ENCODE results near the gene ABHD5. TPM values are rescaled to one million over a fixed set of nuclear protein-coding genes. Genes with fewer than 3 reads are reported as not detected.

ABHD5 gene
- total and polyA plus RNA-seq, 2 of the 8 experiments (the other 6 are each of a cell fraction or from before 2014, with no cell fraction given), result 10.5 to 16.4 TPM

DNA sequence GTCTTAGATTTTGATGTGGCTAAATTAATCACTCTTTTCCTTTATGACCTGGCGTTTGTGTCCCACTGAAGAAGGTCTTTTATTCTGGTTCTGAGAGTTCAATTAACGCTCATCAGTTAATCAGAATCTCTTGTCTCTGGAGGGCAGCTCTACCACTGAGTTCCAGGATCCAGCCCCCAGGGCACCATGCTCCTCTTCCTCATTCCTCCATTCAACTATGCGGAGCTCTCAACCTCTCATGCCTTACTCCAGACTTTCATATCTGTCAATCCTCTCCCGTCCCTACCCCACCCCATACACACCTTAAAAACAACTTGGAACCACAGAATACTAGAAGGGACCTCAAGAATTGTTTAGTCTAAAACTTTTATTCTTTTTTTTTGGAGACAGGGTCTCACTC is 4.8 kb upstream of the ABHD5 start:
- DNase-seq (ENCODE audit: low read depth in 1 of 2, low spot score in 2 of 2) (no peak), FAIRE-seq (no peak)
- Histone ChIP-seq H3K79me2 (ENCODE audit: control insufficient read depth in 1 of 2, insufficient read depth in 2 of 2, low read length in 2 of 2) (no peaks in the 10 kb centered on the region; a peak in 1 of 4 replicates), H2BK15ac (ENCODE audit: low read length) (no peak overlapping the region), H2BK12ac (ENCODE audit: low read depth, low read length) (no peak overlapping the region), H3K9ac (replicated peaks in 1 of 4; ENCODE audit: extremely low read depth in 1 of 4, low read depth in 3 of 4, low read length in 3 of 4) (no peak overlapping the region), H3K27ac (ENCODE audit: low read depth, low read length) (no peak overlapping the region), H2AFZ (ENCODE audit: low read length) (no peak overlapping the region), H3K23ac (ENCODE audit: insufficient read length) (no peak overlapping the region), H3K79me1 (ENCODE audit: low read depth, low read length) (no peaks in the 10 kb centered on the region), H3K27me3 (replicated peaks in 1 of 4; ENCODE audit: control insufficient read depth in 3 of 4, extremely low read depth in 1 of 4, insufficient read depth in 3 of 4, low read length in 3 of 4) (no peaks in the 10 kb centered on the region), H3K9me3 (ENCODE audit: insufficient read depth in 2 of 2, low read depth in 1 of 2, low read length in 1 of 2) (no peaks in the 10 kb centered on the region), H3K56ac (replicated peaks; ENCODE audit: insufficient read length, low read depth, low read length) (no peak overlapping the region), H2BK5ac (ENCODE audit: low read depth, low read length) (no peak overlapping the region), H2AK5ac (ENCODE audit: low read depth, low read length) (no peak overlapping the region), H3K14ac (ENCODE audit: insufficient read length) (no peak overlapping the region), H3K4me1 (replicated peaks in 1 of 4; ENCODE audit: control insufficient read depth in 3 of 4, insufficient read depth in 4 of 4, low read length in 3 of 4) (no peaks in the 10 kb centered on the region; a peak in 3 of 7 replicates), H3K4ac (replicated peaks; ENCODE audit: insufficient read length, low read depth, low read length) (no peak overlapping the region), H3K4me2 (ENCODE audit: insufficient read depth in 1 of 2, low read depth in 2 of 2, low read length in 2 of 2) (no peak overlapping the region), H4K91ac (replicated peaks; ENCODE audit: insufficient read length, low read length) (no peak overlapping the region), H4K5ac (ENCODE audit: insufficient read length, low read depth, low read length) (no peak overlapping the region), H4K8ac (ENCODE audit: extremely low read depth, insufficient read depth, low read length) (no peak overlapping the region), H2BK120ac (replicated peaks; ENCODE audit: low read depth, low read length) (no peak overlapping the region), H3K23me2 (ENCODE audit: low read depth, low read length) (peaks cover 2% of the 10 kb centered on the region; the same call in 1 of the 2 replicates), H4K20me1 (replicated peaks in 1 of 2; ENCODE audit: control insufficient read depth in 1 of 2, insufficient read depth in 2 of 2, low read length in 2 of 2) (no peaks in the 10 kb centered on the region), H3K18ac (ENCODE audit: extremely low read depth, low read length) (no peak overlapping the region), H3K36me3 (ENCODE audit: control insufficient read depth in 2 of 4, insufficient read depth in 4 of 4, low read length in 3 of 4) (no peaks in the 10 kb centered on the region), H2BK20ac (ENCODE audit: low read length) (no peak overlapping the region), H3K4me3 (ENCODE audit: extremely low read depth in 1 of 4, insufficient read depth in 2 of 4, low read depth in 3 of 4, low read length in 4 of 4) (no peak overlapping the region)
- TF ChIP-seq TEAD4 (IDR thresholded peaks at IDR 0.05; ENCODE audit: low read depth, low read length), result no peak
- TF ChIP-seq PHF8 (conservative IDR thresholded peaks at IDR 0.05; ENCODE audit: low read depth, low read length), result no peak
- no peak for TF ChIP-seq NRF1 (IDR thresholded peaks at IDR 0.05; ENCODE audit: low read depth, low read length)
- TF ChIP-seq JUN (IDR thresholded peaks at IDR 0.05; ENCODE audit: low read depth, low read length), result no peak
- TF ChIP-seq HDAC6 (IDR thresholded peaks at IDR 0.05; ENCODE audit: low read depth, low read length), result no peak
- TF ChIP-seq BACH1 (IDR thresholded peaks at IDR 0.05; ENCODE audit: low read length), result no peak
- no peak for TF ChIP-seq ATF2 (IDR thresholded peaks at IDR 0.05; ENCODE audit: low read length)
- TF ChIP-seq KDM4A (IDR thresholded peaks at IDR 0.05; ENCODE audit: low read depth, low read length, severe bottlenecking), result no peak
- TF ChIP-seq TBP (IDR thresholded peaks at IDR 0.05; ENCODE audit: low read depth, low read length), result no peak
- no peak for TF ChIP-seq POLR2A (IDR thresholded peaks at IDR 0.05; ENCODE audit: control extremely low read depth in 1 of 2, low read depth in 2 of 2, low read length in 2 of 2)
- no peak for TF ChIP-seq KDM1A (IDR thresholded peaks at IDR 0.05; ENCODE audit: borderline replicate concordance, low read length)
- no peak for TF ChIP-seq NANOG (IDR thresholded peaks at IDR 0.05; ENCODE audit: insufficient read depth, low read depth, low read length, poor library complexity, severe bottlenecking)
- TF ChIP-seq CHD1 (IDR thresholded peaks at IDR 0.05; ENCODE audit: low read depth, low read length), result no peak
- 88% methylated on average over 4 of the region's 4 CpGs; no CpG with 5 or more reads in 1 of the 2 experiments for WGBS, 2 experiments (ENCODE audit: extremely low coverage in 1 of 2, insufficient coverage in 1 of 2, insufficient read length in 1 of 2, insufficient replicate concordance in 2 of 2, low coverage in 1 of 2, low lambda C conversion rate in 2 of 2, missing lambda C conversion rate in 1 of 2)
- POLR2A ChIA-PET (ENCODE audit: partially characterized antibody), result no interaction called here
- CTCF ChIA-PET (ENCODE audit: partially characterized antibody), result no interaction called here
